WI38 (cell line): ENCODE measurements around the gene S100A12.

Source experiments
- H3K4me3 ChIP-seq: 2 replicates; pipeline ENCODE4 v1.5.1; 2011; ENCODE audit warnings: low read depth, mild to moderate bottlenecking, control low read depth, low read length
- TF ChIP-seq, protein P1 (sequence below): IDR thresholded peaks from 2 replicates; pipeline ENCODE4 v1.5.1; 2012; ENCODE audit warnings: low read depth, mild to moderate bottlenecking, control low read depth, low read length

The S100A12 gene

DNA sequence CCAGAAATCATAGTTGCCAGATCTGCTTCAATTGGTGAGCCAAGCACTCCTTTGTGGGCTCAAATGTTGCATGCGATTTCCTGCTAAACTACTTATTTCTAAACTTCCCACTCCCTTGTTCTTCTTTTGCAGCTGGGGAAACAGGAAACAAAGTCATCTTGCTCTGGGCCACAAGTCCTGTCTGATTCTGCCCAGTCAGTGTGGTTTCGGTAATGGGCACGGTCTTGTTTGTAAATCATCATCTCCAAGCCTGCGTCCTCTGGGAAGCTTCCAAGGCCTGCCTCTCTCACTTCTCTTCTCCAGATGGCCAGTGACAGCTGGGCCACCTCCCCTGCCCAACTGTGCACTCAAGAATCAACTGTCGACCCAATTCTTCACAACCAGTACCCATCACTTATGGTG, 11.1 kb upstream of the S100A12 start:
- TF ChIP-seq, protein P1, sequence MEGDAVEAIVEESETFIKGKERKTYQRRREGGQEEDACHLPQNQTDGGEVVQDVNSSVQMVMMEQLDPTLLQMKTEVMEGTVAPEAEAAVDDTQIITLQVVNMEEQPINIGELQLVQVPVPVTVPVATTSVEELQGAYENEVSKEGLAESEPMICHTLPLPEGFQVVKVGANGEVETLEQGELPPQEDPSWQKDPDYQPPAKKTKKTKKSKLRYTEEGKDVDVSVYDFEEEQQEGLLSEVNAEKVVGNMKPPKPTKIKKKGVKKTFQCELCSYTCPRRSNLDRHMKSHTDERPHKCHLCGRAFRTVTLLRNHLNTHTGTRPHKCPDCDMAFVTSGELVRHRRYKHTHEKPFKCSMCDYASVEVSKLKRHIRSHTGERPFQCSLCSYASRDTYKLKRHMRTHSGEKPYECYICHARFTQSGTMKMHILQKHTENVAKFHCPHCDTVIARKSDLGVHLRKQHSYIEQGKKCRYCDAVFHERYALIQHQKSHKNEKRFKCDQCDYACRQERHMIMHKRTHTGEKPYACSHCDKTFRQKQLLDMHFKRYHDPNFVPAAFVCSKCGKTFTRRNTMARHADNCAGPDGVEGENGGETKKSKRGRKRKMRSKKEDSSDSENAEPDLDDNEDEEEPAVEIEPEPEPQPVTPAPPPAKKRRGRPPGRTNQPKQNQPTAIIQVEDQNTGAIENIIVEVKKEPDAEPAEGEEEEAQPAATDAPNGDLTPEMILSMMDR: no peak
- H3K4me3 ChIP-seq: no peak overlapping the region

DNA sequence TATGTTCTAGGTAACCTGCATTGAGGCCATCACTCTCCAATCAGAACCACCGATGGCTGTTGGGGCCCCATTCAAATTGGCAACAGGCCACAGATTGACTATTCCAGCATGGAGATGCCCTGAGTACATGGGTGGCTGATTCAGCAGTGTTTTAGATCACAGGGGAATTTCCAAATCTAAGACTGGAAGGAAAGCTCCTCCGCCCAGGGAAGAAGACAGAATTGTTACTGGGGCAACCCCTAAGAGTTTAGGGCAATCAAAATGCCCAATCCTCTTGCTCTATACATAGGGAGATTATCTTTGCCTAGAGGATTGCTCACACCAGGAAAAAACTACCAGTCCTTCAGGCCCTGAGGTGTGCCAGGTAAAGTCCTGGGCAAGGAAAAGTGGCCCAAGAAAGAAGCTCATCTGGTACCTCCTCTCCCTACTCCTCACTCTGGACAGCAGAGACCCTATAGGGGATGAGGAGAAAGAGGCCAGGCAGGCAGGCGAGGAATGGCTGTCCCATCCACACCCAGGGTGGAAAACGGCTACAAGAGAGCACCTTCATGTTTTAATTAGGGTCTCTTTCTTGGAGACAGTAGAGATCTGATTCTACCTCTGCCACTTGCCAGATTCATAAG, 9.6 kb upstream of the S100A12 start:
- H3K4me3 ChIP-seq: no peak overlapping the region
- TF ChIP-seq, protein P1: no peak

DNA sequence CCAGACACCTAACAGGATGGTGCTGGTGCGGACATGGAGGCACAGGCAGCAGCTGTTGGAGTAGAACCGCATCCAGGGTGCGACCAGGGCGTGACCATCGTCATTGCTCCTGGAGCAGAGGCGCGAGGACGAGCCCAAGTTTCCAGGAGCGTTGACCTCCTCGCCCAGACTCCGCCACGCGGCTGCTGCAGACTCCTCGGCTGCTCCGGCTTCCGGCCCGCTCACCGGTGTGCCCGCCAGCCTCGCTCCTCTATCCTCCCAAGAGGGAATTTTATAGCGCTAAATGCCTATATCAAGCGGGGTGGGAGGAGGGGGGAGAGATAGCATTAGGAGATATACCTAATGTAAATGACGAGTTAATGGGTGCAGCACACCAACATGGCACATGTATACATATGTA, 5.3 kb upstream of the S100A12 start:
- TF ChIP-seq, protein P1: no peak

DNA sequence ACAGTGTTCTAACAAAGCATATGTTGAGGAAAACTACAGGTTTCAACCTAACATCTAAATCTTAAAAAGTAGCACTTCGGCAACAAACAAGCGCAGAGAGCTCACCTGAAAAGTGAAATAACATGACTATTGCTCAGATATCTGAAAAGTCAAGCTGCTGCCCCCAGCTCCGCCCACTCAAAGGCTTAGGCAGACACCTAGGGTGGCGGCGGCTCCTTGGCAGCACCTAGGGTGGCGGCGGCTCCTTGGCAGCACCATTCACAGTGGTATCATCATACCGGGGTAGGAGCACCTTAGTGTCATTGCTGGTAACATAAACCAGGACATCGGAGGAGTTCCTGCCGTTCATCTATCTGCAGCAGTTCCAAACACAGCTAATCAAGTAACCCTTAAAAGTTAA, 4.2 kb upstream of the S100A12 start:
- no peak overlapping the region for H3K4me3 ChIP-seq
- TF ChIP-seq, protein P1: no peak

More for the DNA sequence above, 5.3 kb upstream of the S100A12 start:
- no peak overlapping the region for H3K4me3 ChIP-seq

DNA sequence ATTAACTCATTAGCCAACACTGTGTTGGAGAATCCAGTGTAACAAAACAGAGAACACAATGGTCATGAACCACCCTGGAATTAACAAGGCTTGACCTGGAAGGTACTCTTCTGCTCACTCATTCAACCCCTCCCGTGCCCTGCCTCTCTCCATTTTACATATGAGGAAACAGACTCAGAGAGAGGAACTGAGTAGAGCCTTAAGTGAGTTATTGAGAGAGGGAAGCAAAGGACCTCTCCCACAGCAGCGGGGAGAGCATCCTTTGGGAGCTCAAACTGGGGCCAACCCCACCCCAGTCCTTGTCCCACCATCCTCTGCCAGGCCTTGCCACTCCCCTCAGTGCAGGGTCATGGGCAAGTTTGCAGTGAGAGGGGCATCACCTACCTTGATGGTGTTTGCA, 1.4 kb downstream of the S100A12 start:
- H3K4me3 ChIP-seq: no peak overlapping the region
- TF ChIP-seq, protein P1: no peak

DNA sequence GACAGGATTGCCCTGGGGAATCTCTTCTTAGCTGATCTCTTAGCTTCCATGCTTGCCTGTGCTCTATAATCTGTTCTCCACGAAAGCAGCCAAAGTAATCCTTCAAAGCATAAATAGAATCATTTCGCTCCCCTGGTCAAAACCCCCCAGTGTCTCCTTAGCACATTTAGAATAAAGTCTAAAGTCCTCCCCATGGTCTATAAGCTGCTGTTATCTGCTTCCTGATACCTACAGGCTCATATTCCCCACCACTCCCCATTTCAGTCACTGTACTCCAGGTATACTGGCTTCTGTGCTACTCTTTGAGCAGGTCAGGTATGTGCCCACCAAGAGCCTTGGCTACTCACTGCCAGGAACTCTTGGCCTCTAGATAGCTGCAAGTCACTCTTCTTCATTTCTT, 2.9 kb downstream of the S100A12 start:
- H3K4me3 ChIP-seq: no peak overlapping the region
- TF ChIP-seq, protein P1: no peak

DNA sequence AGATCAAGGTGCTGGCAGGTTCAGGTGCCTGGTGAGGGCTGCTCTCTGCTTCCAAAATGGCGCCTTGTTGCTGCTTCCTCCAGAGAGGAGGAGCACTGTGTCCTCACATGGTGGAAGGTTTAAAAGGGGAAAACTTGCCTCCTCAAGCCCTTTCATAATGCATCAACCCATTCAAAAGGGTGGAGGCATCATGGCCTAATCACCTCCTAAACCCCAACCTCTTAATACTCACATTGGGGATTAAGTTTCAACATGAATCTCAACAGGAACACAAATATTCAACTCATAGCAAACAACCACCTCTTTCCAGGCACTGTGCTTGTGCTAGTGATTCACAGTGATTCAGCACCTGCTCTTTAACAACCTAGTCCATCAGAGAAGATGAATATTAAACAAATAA, 4.2 kb downstream of the S100A12 start:
- TF ChIP-seq, protein P1: no peak
- no peak overlapping the region for H3K4me3 ChIP-seq
